ENCODE results near the gene RAB36.

- TF ChIP-seq IRF1 (CRISPR knock-in tag; IDR thresholded peaks at IDR 0.05; ENCODE audit: borderline replicate concordance) (no peak), PATZ1 (CRISPR knock-in tag; IDR thresholded peaks at IDR 0.05; ENCODE audit: borderline replicate concordance) (no peak), SRF (CRISPR knock-in tag; IDR thresholded peaks at IDR 0.05) (no peak), ZNF639 (CRISPR knock-in tag; conservative IDR thresholded peaks at IDR 0.05 in 1 of 2, IDR thresholded peaks at IDR 0.05 in 1 of 2) (no peak), CHD2 (IDR thresholded peaks at IDR 0.05; ENCODE audit: low read depth, low read length) (no peak), E2F4 (CRISPR knock-in tag; IDR thresholded peaks at IDR 0.05; ENCODE audit: low read depth) (no peak), RAD21 (CRISPR knock-in tag; conservative IDR thresholded peaks at IDR 0.05 in 1 of 2, IDR thresholded peaks at IDR 0.05 in 1 of 2) (no peak), SMARCA5 (IDR thresholded peaks at IDR 0.05) (no peak), ZSCAN29 (IDR thresholded peaks at IDR 0.05) (no peak), SMAD3 (CRISPR knock-in tag; conservative IDR thresholded peaks at IDR 0.05) (no peak), RNF2 (IDR thresholded peaks at IDR 0.05) (no peak)
Measured at GRCh38 chr22:23184100-23184763, 39.0 kb downstream of the RAB36 start.

All from K562 (cell line).